Fibroblast of the aortic adventitia (primary cell): ENCODE results near the gene LYAR. TPM values are rescaled to one million over a fixed set of nuclear protein-coding genes. Genes with fewer than 3 reads are reported as not detected.

Experiments
- DNase-seq: peaks from one replicate; pipeline ENCODE4 v3.0.0-alpha.2; 2010; ENCODE audit warnings: low read depth
- H3K4me3 ChIP-seq: 2 replicates; pipeline ENCODE4 v1.5.1; 2011; ENCODE audit warnings: low read depth, mild to moderate bottlenecking, control low read depth, low read length, moderate library complexity
- CTCF ChIP-seq: IDR thresholded peaks from 2 replicates; pipeline ENCODE4 v1.5.1; 2011; ENCODE audit warnings: mild to moderate bottlenecking, low read length, control low read depth, inconsistent platforms; ENCODE audit not compliant: insufficient read depth
- total RNA-seq: library from RNA; depleted of rRNA; stranded (reverse); fragments of >200 nt; gene quantifications from 2 replicates; pipeline ENCODE4 v1.2.3, GENCODE V29; 2012; ENCODE audit warnings: low replicate concordance

Gene LYAR
- total RNA-seq, 1 donor = 14.0 TPM

- peak; percentile 25 for DNase-seq
- H3K4me3 ChIP-seq = no peak overlapping the region
- no peak for TF ChIP-seq CTCF
Observed at GRCh38 chr4:4284827-4285618, 4.9 kb downstream of the LYAR start.

GRCh38 chr4:4281787-4282186 lies 8.2 kb downstream of the LYAR start:
- DNase-seq = no peak
- H3K4me3 ChIP-seq = no peak overlapping the region

GRCh38 chr4:4277531-4277930 lies 12.4 kb downstream of the LYAR start:
- no peak for DNase-seq
- no peak overlapping the region for H3K4me3 ChIP-seq
- no peak for TF ChIP-seq CTCF

More at GRCh38 chr4:4281787-4282186, 8.2 kb downstream of the LYAR start:
- TF ChIP-seq CTCF = no peak

- no peak overlapping the region for H3K4me3 ChIP-seq
- no peak for TF ChIP-seq CTCF
Observed at GRCh38 chr4:4274226-4274625, 15.7 kb downstream of the LYAR start.

GRCh38 chr4:4271912-4272311 lies 18.0 kb downstream of the LYAR start:
- H3K4me3 ChIP-seq = no peak overlapping the region
- no peak for TF ChIP-seq CTCF
- no peak for DNase-seq

More at GRCh38 chr4:4274226-4274625, 15.7 kb downstream of the LYAR start:
- no peak for DNase-seq

GRCh38 chr4:4270529-4270928 lies 19.4 kb downstream of the LYAR start:
- TF ChIP-seq CTCF = no peak
- H3K4me3 ChIP-seq = no peak overlapping the region
- DNase-seq = no peak

GRCh38 chr4:4269856-4270255 lies 20.1 kb downstream of the LYAR start:
- no peak overlapping the region for H3K4me3 ChIP-seq
- TF ChIP-seq CTCF = no peak
- DNase-seq = no peak
